SK-N-SH (cell line): ENCODE data around the gene SHE. TPM values are rescaled to one million over a fixed set of nuclear protein-coding genes. Genes with fewer than 3 reads are reported as not detected.

Experiments
- CTCF ChIA-PET: fragments of 300-600, 350-600 bp; formaldehyde crosslinking; extraction: SDS; loops from one replicate; lab custom pipeline; 2021; lab: Yijun Ruan, JAX
- POLR2A ChIA-PET: fragments of 350-600 bp; sonication (Branson Sonifier 250); formaldehyde crosslinking; extraction: SDS; loops from one replicate; lab custom pipeline; 2020; ENCODE audit warnings: antibody characterized with exemption, inconsistent platforms; lab: Yijun Ruan, JAX
- DNase-seq: peaks from one replicate; pipeline ENCODE4 v3.0.0; 2012
- H2AFZ ChIP-seq: fragments of 200-600 bp; sonication (generic); 2 replicates; pipeline ENCODE4 v1.8.1; 2016; ENCODE audit warnings: antibody characterized with exemption, mild to moderate bottlenecking, low read depth
- H3F3A ChIP-seq: fragments of 200-600 bp; sonication (generic); replicated peaks from 2 replicates; pipeline ENCODE3; 2016; ENCODE audit warnings: antibody characterized with exemption, mild to moderate bottlenecking; ENCODE audit not compliant: insufficient read depth
- H3K27ac ChIP-seq, 2 experiments: fragments of 200-500 bp in 1 of 2; fragments of 200-600 bp in 1 of 2; sonication (Bioruptor generic) in 1 of 2; sonication (generic), shearing (Covaris generic) in 1 of 2; 2 replicates each; pipeline versions ENCODE4 v1.5.1 to v1.6.1; 2014 to 2016; ENCODE audit warnings: low read depth in 2 of 2, inconsistent platforms in 1 of 2, low read length in 1 of 2, mild to moderate bottlenecking in 1 of 2, mixed read lengths in 1 of 2
- H3K27me3 ChIP-seq: fragments of 200-600 bp; sonication (generic), shearing (Covaris generic); 2 replicates; pipeline ENCODE4 v1.6.1; 2016; ENCODE audit warnings: mixed run types; ENCODE audit not compliant: insufficient read depth
- H3K36me3 ChIP-seq, 2 experiments: fragments of 200-500 bp in 1 of 2; fragments of 200-600 bp in 1 of 2; sonication (Bioruptor generic) in 1 of 2; sonication (generic) in 1 of 2; replicated peaks in 1 of 2; 2 replicates each; pipeline versions ENCODE3 to v1.5.1; 2014 to 2016; ENCODE audit warnings: low read length in 1 of 2, mild to moderate bottlenecking in 1 of 2; ENCODE audit not compliant: insufficient read depth in 2 of 2, control insufficient read depth in 1 of 2
- H3K4me1 ChIP-seq, 2 experiments: fragments of 200-500 bp in 1 of 2; fragments of 200-600 bp in 1 of 2; sonication (Bioruptor generic) in 1 of 2; sonication (generic), shearing (Covaris generic) in 1 of 2; 2 replicates each; pipeline versions ENCODE4 v1.5.1 to v1.6.1; 2014 to 2016; ENCODE audit warnings: low read depth in 1 of 2, low read length in 1 of 2, mixed run types in 1 of 2; ENCODE audit not compliant: insufficient read depth in 2 of 2, control insufficient read depth in 1 of 2
- H3K4me2 ChIP-seq: fragments of 200-600 bp; sonication (generic), shearing (Covaris generic); 2 replicates; pipeline ENCODE4 v1.6.1; 2017; ENCODE audit warnings: mixed run types
- H3K4me3 ChIP-seq, 2 experiments: fragments of 200-500 bp in 1 of 2; fragments of 200-600 bp in 1 of 2; sonication (Bioruptor generic) in 1 of 2; sonication (generic), shearing (Covaris generic) in 1 of 2; 2 replicates each; pipeline versions ENCODE4 v1.5.1 to v1.8.1; 2014 to 2016; ENCODE audit warnings: low read depth in 2 of 2, inconsistent platforms in 1 of 2, low read length in 1 of 2, mild to moderate bottlenecking in 1 of 2, mixed read lengths in 1 of 2, moderate library complexity in 1 of 2
- H3K79me2 ChIP-seq: fragments of 200-600 bp; sonication (generic); 2 replicates; pipeline ENCODE4 v1.8.1; 2017; ENCODE audit warnings: mild to moderate bottlenecking; ENCODE audit not compliant: insufficient read depth
- H3K9ac ChIP-seq: fragments of 200-600 bp; sonication (generic); 2 replicates; pipeline ENCODE4 v1.6.1; 2017; ENCODE audit warnings: mixed run types
- H3K9me2 ChIP-seq: fragments of 200-600 bp; sonication (generic); 2 replicates; pipeline ENCODE4 v1.6.1; 2017; ENCODE audit warnings: mixed run types
- H3K9me3 ChIP-seq: fragments of 200-600 bp; sonication (generic); 2 replicates; pipeline ENCODE4 v1.6.1; 2017; ENCODE audit warnings: mixed run types, mild to moderate bottlenecking, moderate library complexity
- H4K20me1 ChIP-seq: fragments of 200-600 bp; sonication (generic); 2 replicates; pipeline ENCODE4 v1.6.1; 2017; ENCODE audit warnings: mild to moderate bottlenecking, mixed run types; ENCODE audit not compliant: insufficient read depth
- EP300 ChIP-seq, 2 experiments: IDR thresholded peaks; 2 replicates each; pipeline versions ENCODE4 v1.4.0 to v1.6.1; 2012; ENCODE audit warnings: borderline replicate concordance in 1 of 2, low read depth in 1 of 2, low read length in 1 of 2
- FOXJ3 ChIP-seq: sonication (generic); formaldehyde crosslinking; IDR thresholded peaks from 2 replicates; pipeline ENCODE4 v1.5.1; 2020; ENCODE audit warnings: mild to moderate bottlenecking, missing genetic modification reagents
- GATA2 ChIP-seq: sonication (generic); formaldehyde crosslinking; IDR thresholded peaks from 2 replicates; pipeline ENCODE4 v1.5.0; 2020; ENCODE audit warnings: mild to moderate bottlenecking, missing genetic modification reagents
- JUND ChIP-seq: IDR thresholded peaks from 2 replicates; pipeline ENCODE4 v1.4.0; 2012
- MEF2A ChIP-seq: IDR thresholded peaks from 2 replicates; pipeline ENCODE4 v1.4.0; 2012; ENCODE audit warnings: low read depth, borderline replicate concordance
- NFIC ChIP-seq: IDR thresholded peaks from 2 replicates; pipeline ENCODE4 v1.4.0; 2012; ENCODE audit warnings: borderline replicate concordance
- RAD21 ChIP-seq: IDR thresholded peaks from 2 replicates; pipeline ENCODE4 v1.6.1; 2012; ENCODE audit warnings: mild to moderate bottlenecking, low read length
- SIN3A ChIP-seq: IDR thresholded peaks from 2 replicates; pipeline ENCODE4 v1.6.1; 2012; ENCODE audit warnings: low read depth, mild to moderate bottlenecking, low read length, moderate library complexity, borderline replicate concordance
- TCF12 ChIP-seq: IDR thresholded peaks from 2 replicates; pipeline ENCODE4 v1.4.0; 2012
- WGBS: methylation state at CpG from one replicate; pipeline ENCODE4 v1.1.6; 2017; ENCODE audit warnings: low lambda C conversion rate; 5-methylcytosine and 5-hydroxymethylcytosine counted together
- polyA plus RNA-seq, 3 experiments: library from polyadenylated mRNA; depleted of rRNA; stranded (reverse); fragments of >200 nt; gene quantifications; 2 replicates each; pipeline ENCODE4 v1.2.3, GENCODE V29; 2012
- TF ChIP-seq, protein P1 (sequence below): IDR thresholded peaks from 2 replicates; pipeline ENCODE4 v1.4.0; 2012; ENCODE audit warnings: low read depth, borderline replicate concordance
- TF ChIP-seq, protein P2 (sequence below): fragments of 150-350 bp; IDR thresholded peaks from 2 replicates; pipeline ENCODE4 v1.6.1; 2017; ENCODE audit warnings: antibody characterized with exemption, low read length, low read depth, borderline replicate concordance
- TF ChIP-seq, protein P3 (sequence below): IDR thresholded peaks from 2 replicates; pipeline ENCODE4 v1.4.0; 2012; ENCODE audit warnings: low read depth, borderline replicate concordance
- TF ChIP-seq, protein P4 (sequence below): IDR thresholded peaks from 2 replicates; pipeline ENCODE4 v1.6.1; 2012; ENCODE audit warnings: mild to moderate bottlenecking, low read depth, low read length, moderate library complexity
- TF ChIP-seq, protein P5 (sequence below): fragments of 150-350 bp; IDR thresholded peaks from 2 replicates; pipeline ENCODE4 v1.6.1; 2016; ENCODE audit warnings: mild to moderate bottlenecking, low read depth, low read length

The SHE gene
- polyA plus RNA-seq, 1 of the 3 experiments (the other 2 are of a cell fraction), result not detected

DNA sequence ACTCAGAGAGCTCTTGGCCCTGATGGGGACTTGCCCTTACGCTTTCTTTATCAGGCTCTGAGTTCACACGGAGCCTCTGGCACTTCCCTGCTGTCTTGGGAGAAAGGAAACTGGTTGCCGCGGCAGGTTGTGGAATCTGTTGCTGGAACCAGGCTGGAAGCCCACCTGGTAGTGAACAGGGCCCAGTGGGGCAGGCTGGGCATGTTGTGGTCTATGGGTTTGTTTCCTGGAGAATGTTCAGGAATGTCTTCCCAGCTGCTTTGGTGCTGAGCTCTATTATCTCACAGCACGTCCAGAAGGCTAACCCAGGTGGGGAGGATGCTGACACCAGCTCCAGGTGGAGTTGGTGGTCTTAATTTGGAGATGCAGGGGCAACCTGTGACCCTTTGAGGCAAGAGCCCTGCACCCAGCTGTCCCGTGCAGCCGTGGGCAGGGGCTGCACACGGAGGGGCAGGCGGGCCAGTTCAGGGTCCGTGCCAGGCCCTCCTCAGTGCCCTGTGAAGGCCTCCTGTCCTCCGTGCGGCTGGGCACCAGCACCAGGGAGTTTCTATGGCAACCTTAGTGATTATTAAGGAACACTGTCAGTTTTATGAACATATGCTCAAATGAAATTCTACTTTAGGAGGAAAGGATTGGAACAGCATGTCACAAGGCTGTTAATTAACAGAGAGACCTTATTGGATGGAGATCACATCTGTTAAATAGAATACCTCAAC is 33.5 kb downstream of the SHE start (continued):
- TF ChIP-seq SIN3A, result no peak
- TF ChIP-seq, protein P1, sequence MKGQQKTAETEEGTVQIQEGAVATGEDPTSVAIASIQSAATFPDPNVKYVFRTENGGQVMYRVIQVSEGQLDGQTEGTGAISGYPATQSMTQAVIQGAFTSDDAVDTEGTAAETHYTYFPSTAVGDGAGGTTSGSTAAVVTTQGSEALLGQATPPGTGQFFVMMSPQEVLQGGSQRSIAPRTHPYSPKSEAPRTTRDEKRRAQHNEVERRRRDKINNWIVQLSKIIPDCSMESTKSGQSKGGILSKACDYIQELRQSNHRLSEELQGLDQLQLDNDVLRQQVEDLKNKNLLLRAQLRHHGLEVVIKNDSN, result no peak
- TF ChIP-seq JUND, result no peak
- TF ChIP-seq RAD21, result no peak
- TF ChIP-seq FOXJ3 (CRISPR knock-in tag), result no peak
- TF ChIP-seq, protein P2, sequence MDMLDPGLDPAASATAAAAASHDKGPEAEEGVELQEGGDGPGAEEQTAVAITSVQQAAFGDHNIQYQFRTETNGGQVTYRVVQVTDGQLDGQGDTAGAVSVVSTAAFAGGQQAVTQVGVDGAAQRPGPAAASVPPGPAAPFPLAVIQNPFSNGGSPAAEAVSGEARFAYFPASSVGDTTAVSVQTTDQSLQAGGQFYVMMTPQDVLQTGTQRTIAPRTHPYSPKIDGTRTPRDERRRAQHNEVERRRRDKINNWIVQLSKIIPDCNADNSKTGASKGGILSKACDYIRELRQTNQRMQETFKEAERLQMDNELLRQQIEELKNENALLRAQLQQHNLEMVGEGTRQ, result no peak
- no peak for TF ChIP-seq GATA2 (CRISPR knock-in tag)

DNA sequence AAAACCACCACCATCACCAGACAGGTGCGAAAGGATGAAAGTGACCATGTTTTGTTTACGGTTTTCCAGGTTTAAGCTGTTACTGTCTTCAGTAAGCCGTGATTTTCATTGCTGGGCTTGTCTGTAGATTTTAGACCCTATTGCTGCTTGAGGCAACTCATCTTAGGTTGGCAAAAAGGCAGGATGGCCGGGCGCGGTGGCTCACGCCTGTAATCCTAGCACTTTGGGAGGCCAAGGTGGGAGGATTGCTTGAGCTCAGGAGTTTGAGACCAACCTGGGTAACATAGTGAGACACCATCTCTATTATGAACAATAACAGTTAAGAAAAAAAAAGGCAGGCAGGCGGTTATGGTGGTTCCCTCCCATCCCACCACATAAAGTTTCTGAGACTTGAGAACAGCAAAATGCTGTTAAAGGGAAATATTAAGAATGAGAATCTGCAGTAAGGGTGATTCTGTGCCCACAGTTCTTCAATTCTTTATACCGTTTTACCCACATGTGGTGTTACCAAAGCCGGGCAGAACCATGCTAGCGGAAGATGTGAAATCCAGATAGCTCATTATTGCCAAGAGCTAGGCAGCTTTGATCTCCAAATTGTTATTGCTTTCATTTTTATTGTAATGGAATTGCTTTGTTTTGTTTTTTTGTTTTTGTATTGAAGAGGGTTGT is 34.6 kb downstream of the SHE start:
- Histone ChIP-seq H3K9me3 (no peaks in the 10 kb centered on the region), H3F3A (peaks cover 11% of the 10 kb centered on the region), H3K27me3 (no peaks in the 10 kb centered on the region), H2AFZ (no peak overlapping the region), H3K4me1 (peaks cover 7 to 9% of the 10 kb centered on the region in 2 experiments; a peak in 2 of 4 replicates), H3K9ac (no peak overlapping the region), H3K27ac (no peak overlapping the region), H4K20me1 (no peaks in the 10 kb centered on the region), H3K9me2 (no peaks in the 10 kb centered on the region), H3K4me2 (no peak overlapping the region), H3K79me2 (no peaks in the 10 kb centered on the region), H3K4me3 (no peak overlapping the region), H3K36me3 (no peaks in the 10 kb centered on the region)
- DNase-seq, result no peak
- TF ChIP-seq, protein P3, sequence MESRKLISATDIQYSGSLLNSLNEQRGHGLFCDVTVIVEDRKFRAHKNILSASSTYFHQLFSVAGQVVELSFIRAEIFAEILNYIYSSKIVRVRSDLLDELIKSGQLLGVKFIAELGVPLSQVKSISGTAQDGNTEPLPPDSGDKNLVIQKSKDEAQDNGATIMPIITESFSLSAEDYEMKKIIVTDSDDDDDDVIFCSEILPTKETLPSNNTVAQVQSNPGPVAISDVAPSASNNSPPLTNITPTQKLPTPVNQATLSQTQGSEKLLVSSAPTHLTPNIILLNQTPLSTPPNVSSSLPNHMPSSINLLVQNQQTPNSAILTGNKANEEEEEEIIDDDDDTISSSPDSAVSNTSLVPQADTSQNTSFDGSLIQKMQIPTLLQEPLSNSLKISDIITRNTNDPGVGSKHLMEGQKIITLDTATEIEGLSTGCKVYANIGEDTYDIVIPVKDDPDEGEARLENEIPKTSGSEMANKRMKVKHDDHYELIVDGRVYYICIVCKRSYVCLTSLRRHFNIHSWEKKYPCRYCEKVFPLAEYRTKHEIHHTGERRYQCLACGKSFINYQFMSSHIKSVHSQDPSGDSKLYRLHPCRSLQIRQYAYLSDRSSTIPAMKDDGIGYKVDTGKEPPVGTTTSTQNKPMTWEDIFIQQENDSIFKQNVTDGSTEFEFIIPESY, result no peak
- TF ChIP-seq, protein P4, sequence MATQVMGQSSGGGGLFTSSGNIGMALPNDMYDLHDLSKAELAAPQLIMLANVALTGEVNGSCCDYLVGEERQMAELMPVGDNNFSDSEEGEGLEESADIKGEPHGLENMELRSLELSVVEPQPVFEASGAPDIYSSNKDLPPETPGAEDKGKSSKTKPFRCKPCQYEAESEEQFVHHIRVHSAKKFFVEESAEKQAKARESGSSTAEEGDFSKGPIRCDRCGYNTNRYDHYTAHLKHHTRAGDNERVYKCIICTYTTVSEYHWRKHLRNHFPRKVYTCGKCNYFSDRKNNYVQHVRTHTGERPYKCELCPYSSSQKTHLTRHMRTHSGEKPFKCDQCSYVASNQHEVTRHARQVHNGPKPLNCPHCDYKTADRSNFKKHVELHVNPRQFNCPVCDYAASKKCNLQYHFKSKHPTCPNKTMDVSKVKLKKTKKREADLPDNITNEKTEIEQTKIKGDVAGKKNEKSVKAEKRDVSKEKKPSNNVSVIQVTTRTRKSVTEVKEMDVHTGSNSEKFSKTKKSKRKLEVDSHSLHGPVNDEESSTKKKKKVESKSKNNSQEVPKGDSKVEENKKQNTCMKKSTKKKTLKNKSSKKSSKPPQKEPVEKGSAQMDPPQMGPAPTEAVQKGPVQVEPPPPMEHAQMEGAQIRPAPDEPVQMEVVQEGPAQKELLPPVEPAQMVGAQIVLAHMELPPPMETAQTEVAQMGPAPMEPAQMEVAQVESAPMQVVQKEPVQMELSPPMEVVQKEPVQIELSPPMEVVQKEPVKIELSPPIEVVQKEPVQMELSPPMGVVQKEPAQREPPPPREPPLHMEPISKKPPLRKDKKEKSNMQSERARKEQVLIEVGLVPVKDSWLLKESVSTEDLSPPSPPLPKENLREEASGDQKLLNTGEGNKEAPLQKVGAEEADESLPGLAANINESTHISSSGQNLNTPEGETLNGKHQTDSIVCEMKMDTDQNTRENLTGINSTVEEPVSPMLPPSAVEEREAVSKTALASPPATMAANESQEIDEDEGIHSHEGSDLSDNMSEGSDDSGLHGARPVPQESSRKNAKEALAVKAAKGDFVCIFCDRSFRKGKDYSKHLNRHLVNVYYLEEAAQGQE, result no peak
- no peak for TF ChIP-seq TCF12
- TF ChIP-seq EP300 (IDR thresholded peaks at IDR 0.05; ENCODE audit: borderline replicate concordance in 1 of 2, low read depth in 1 of 2, low read length in 1 of 2), result no peak
- TF ChIP-seq NFIC, result no peak
- no peak for TF ChIP-seq MEF2A
- TF ChIP-seq, protein P2, result no peak
- TF ChIP-seq, protein P5, sequence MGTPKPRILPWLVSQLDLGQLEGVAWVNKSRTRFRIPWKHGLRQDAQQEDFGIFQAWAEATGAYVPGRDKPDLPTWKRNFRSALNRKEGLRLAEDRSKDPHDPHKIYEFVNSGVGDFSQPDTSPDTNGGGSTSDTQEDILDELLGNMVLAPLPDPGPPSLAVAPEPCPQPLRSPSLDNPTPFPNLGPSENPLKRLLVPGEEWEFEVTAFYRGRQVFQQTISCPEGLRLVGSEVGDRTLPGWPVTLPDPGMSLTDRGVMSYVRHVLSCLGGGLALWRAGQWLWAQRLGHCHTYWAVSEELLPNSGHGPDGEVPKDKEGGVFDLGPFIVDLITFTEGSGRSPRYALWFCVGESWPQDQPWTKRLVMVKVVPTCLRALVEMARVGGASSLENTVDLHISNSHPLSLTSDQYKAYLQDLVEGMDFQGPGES, result no peak
- TF ChIP-seq RAD21, result no peak
- CTCF ChIA-PET, result interaction anchor here (0.7 to 2.7 kb wide), 7 partner anchors 9 to 133 kb away, joined by 3 to 20 read pairs (median 4); no protein-coding TSS in a partner anchor
- POLR2A ChIA-PET, result no interaction called here
- 97% methylated on average over 11 of the region's 11 CpGs for whole genome bisulfite sequencing
